H9 (cell line): Measurements from ENCODE around the gene AK8. TPM values are rescaled to one million over a fixed set of nuclear protein-coding genes. Genes with fewer than 3 reads are reported as not detected.

Experiments
- DNase-seq: peaks from one replicate; pipeline ENCODE4 v3.0.0-alpha.2; 2017
- H2AFZ ChIP-seq: one replicate; pipeline ENCODE4 v1.6.1; 2013; ENCODE audit warnings: mild to moderate bottlenecking, low read length, control low read depth, moderate library complexity
- H2AK5ac ChIP-seq: 2 replicates; pipeline ENCODE4 v1.6.1; 2013; ENCODE audit warnings: low read length, control low read depth, mixed read lengths; ENCODE audit not compliant: insufficient read length
- H2BK120ac ChIP-seq: one replicate; pipeline ENCODE4 v1.6.1; 2013; ENCODE audit warnings: low read depth, mild to moderate bottlenecking, low read length, control low read depth, inconsistent platforms; ENCODE audit not compliant: poor library complexity, severe bottlenecking
- H2BK12ac ChIP-seq: 2 replicates; pipeline ENCODE4 v1.6.1; 2013; ENCODE audit warnings: low read length, control low read depth, mixed read lengths, low read depth; ENCODE audit not compliant: insufficient read length
- H2BK15ac ChIP-seq: 2 replicates; pipeline ENCODE4 v1.6.1; 2013; ENCODE audit warnings: low read depth, low read length, control low read depth
- H2BK20ac ChIP-seq: one replicate; pipeline ENCODE4 v1.6.1; 2013; ENCODE audit warnings: low read depth, mild to moderate bottlenecking, low read length, control low read depth, inconsistent platforms; ENCODE audit not compliant: poor library complexity, severe bottlenecking
- H2BK5ac ChIP-seq: 2 replicates; pipeline ENCODE4 v1.6.1; 2013; ENCODE audit warnings: low read length, control low read depth, mixed read lengths; ENCODE audit not compliant: insufficient read length
- H3K14ac ChIP-seq: 2 replicates; pipeline ENCODE4 v1.6.1; 2013; ENCODE audit warnings: low read length, control low read depth; ENCODE audit not compliant: insufficient read depth
- H3K18ac ChIP-seq: 2 replicates; pipeline ENCODE4 v1.6.1; 2013; ENCODE audit warnings: low read depth, mild to moderate bottlenecking, mixed read lengths, low read length, control low read depth; ENCODE audit not compliant: insufficient read length
- H3K23ac ChIP-seq: 2 replicates; pipeline ENCODE4 v1.6.1; 2013; ENCODE audit warnings: low read length, control low read depth, mixed read lengths, low read depth; ENCODE audit not compliant: insufficient read length
- H3K23me2 ChIP-seq: 2 replicates; pipeline ENCODE4 v1.6.1; 2013; ENCODE audit warnings: low read depth, mild to moderate bottlenecking, mixed read lengths, low read length, control low read depth; ENCODE audit not compliant: insufficient read length, poor library complexity, severe bottlenecking
- H3K27ac ChIP-seq: 2 replicates; pipeline ENCODE4 v1.5.1; 2013; ENCODE audit warnings: low read length, control low read depth, mixed read lengths, low read depth; ENCODE audit not compliant: insufficient read length
- H3K27me3 ChIP-seq: 2 replicates; pipeline ENCODE4 v1.6.1; 2013; ENCODE audit warnings: low read length, control low read depth, inconsistent platforms; ENCODE audit not compliant: insufficient read depth
- H3K4ac ChIP-seq: 2 replicates; pipeline ENCODE4 v1.6.1; 2013; ENCODE audit warnings: low read depth, mild to moderate bottlenecking, control low read depth, inconsistent platforms, low read length, moderate library complexity
- H3K4me1 ChIP-seq: 2 replicates; pipeline ENCODE4 v1.6.1; 2013; ENCODE audit warnings: low read length, control low read depth, inconsistent platforms; ENCODE audit not compliant: insufficient read depth
- H3K4me2 ChIP-seq: 2 replicates; pipeline ENCODE4 v1.6.1; 2013; ENCODE audit warnings: low read length, control low read depth, mixed read lengths; ENCODE audit not compliant: insufficient read length, insufficient read depth
- H3K56ac ChIP-seq: 2 replicates; pipeline ENCODE4 v1.6.1; 2013; ENCODE audit warnings: low read depth, mild to moderate bottlenecking, mixed read lengths, low read length, control low read depth; ENCODE audit not compliant: insufficient read length
- H3K79me1 ChIP-seq: 2 replicates; pipeline ENCODE4 v1.6.1; 2013; ENCODE audit warnings: low read depth, mild to moderate bottlenecking, moderate library complexity, low read length, control low read depth, inconsistent platforms; ENCODE audit not compliant: insufficient read depth, poor library complexity, severe bottlenecking
- H3K79me2 ChIP-seq: 2 replicates; pipeline ENCODE4 v1.6.1; 2013; ENCODE audit warnings: low read length, control low read depth, inconsistent platforms; ENCODE audit not compliant: insufficient read depth
- H3K9ac ChIP-seq: 2 replicates; pipeline ENCODE4 v1.6.1; 2013; ENCODE audit warnings: low read length, control low read depth, mixed read lengths; ENCODE audit not compliant: insufficient read length; ENCODE audit errors: extremely low read depth
- H3K9me3 ChIP-seq: one replicate; pipeline ENCODE4 v1.6.1; 2013; ENCODE audit warnings: low read depth, low read length, inconsistent platforms; ENCODE audit not compliant: control insufficient read depth
- H3T11ph ChIP-seq: one replicate; pipeline ENCODE4 v1.6.1; 2013; ENCODE audit warnings: mild to moderate bottlenecking, low read length, control low read depth, inconsistent platforms
- H4K20me1 ChIP-seq: one replicate; pipeline ENCODE4 v1.6.1; 2013; ENCODE audit not compliant: control insufficient read depth, insufficient read length, insufficient read depth
- H4K5ac ChIP-seq: 2 replicates; pipeline ENCODE4 v1.6.1; 2013; ENCODE audit warnings: low read depth, mild to moderate bottlenecking, mixed read lengths, low read length, control low read depth; ENCODE audit not compliant: insufficient read length
- H4K8ac ChIP-seq: replicated peaks from 2 replicates; pipeline ENCODE4 v1.6.1; 2013; ENCODE audit warnings: low read length, control low read depth, mixed read lengths, low read depth; ENCODE audit not compliant: insufficient read length
- H4K91ac ChIP-seq: 2 replicates; pipeline ENCODE4 v1.6.1; 2013; ENCODE audit warnings: low read depth, mild to moderate bottlenecking, moderate library complexity, mixed read lengths, low read length, control low read depth; ENCODE audit not compliant: insufficient read length
- H3K27ac Mint-ChIP-seq, 3 experiments: 2 replicates in 2 of 3; 3 replicates in 1 of 3; pipeline ENCODE4 v1.8.0; 2020 to 2021; ENCODE audit warnings: mixed read lengths in 3 of 3, mild to moderate bottlenecking in 1 of 3, moderate library complexity in 1 of 3
- H3K27me3 Mint-ChIP-seq: 2 replicates; pipeline ENCODE4 v1.8.0; 2021; ENCODE audit warnings: low read depth, mild to moderate bottlenecking, moderate library complexity, mixed read lengths
- H3K36me3 Mint-ChIP-seq, 3 experiments: 2 replicates in 2 of 3; 3 replicates in 1 of 3; pipeline ENCODE4 v1.8.0; 2020 to 2021; ENCODE audit warnings: low read depth in 3 of 3, mixed read lengths in 3 of 3; ENCODE audit not compliant: insufficient read depth in 1 of 3
- H3K4me1 Mint-ChIP-seq, 2 experiments: 2 replicates each; pipeline ENCODE4 v1.8.0; 2020; ENCODE audit warnings: mixed read lengths in 2 of 2
- H3K4me3 Mint-ChIP-seq, 2 experiments: 2 replicates in 1 of 2; 3 replicates in 1 of 2; pipeline ENCODE4 v1.8.0; 2020 to 2021; ENCODE audit warnings: mild to moderate bottlenecking in 2 of 2, mixed read lengths in 2 of 2, moderate library complexity in 1 of 2
- H3K9me3 Mint-ChIP-seq, 2 experiments: 2 replicates in 1 of 2; 3 replicates in 1 of 2; pipeline ENCODE4 v1.8.0; 2020; ENCODE audit warnings: mild to moderate bottlenecking in 2 of 2, mixed read lengths in 2 of 2, moderate library complexity in 1 of 2
- CTCF ChIP-seq: fragments of 200-600 bp; sonication (generic); conservative IDR thresholded peaks from 3 replicates; pipeline ENCODE4 v1.8.0; 2021; ENCODE audit warnings: antibody characterized with exemption, mild to moderate bottlenecking
- WGBS: extraction: QIAGEN DNeasy Blood & Tissue Kit; methylation state at CpG from one replicate; pipeline ENCODE4 v1.1.7; 2013; ENCODE audit warnings: missing lambda C conversion rate, low lambda C conversion rate, mixed read lengths; ENCODE audit not compliant: insufficient read length; ENCODE audit errors: extremely low coverage; 5-methylcytosine and 5-hydroxymethylcytosine counted together
- total RNA-seq: library from RNA; stranded (reverse); gene quantifications from 2 replicates; pipeline ENCODE4 v1.2.1, GENCODE V29; 2021

AK8 gene
- total RNA-seq, 1 experiment from 2014 or later: 0.44 TPM

GRCh38 chr9:132723809-132724208 is 154.3 kb downstream of the AK8 start:
- Mint-ChIP-seq H3K36me3 (no peaks in the 10 kb centered on the region), H3K9me3 (no peaks in the 10 kb centered on the region), H3K27me3 (peaks cover 26% of the 10 kb centered on the region), H3K4me1 (peaks cover 0 to 7% of the 10 kb centered on the region in 2 experiments; a peak in 1 of 4 replicates), H3K27ac (no peak overlapping the region), H3K4me3 (no peak overlapping the region)
- Histone ChIP-seq H3K79me1 (no peaks in the 10 kb centered on the region), H2BK120ac (no peak overlapping the region), H3K27me3 (no peaks in the 10 kb centered on the region), H2BK15ac (no peak overlapping the region), H4K20me1 (no peaks in the 10 kb centered on the region), H4K8ac (no peak overlapping the region), H3K23ac (no peak overlapping the region), H2BK20ac (no peak overlapping the region), H3K9me3 (no peaks in the 10 kb centered on the region), H3K79me2 (no peaks in the 10 kb centered on the region), H3K18ac (no peak overlapping the region), H2BK12ac (no peak overlapping the region), H4K5ac (no peak overlapping the region), H3K9ac (no peak overlapping the region), H3K23me2 (peaks cover 3% of the 10 kb centered on the region), H2AFZ (no peak overlapping the region), H3K4me2 (no peak overlapping the region), H2BK5ac (no peak overlapping the region), H3K4me1 (no peaks in the 10 kb centered on the region), H3K27ac (no peak overlapping the region), H3K14ac (no peak overlapping the region; the same call in 1 of the 2 replicates), H3T11ph (no peak overlapping the region), H2AK5ac (no peak overlapping the region), H3K56ac (no peak overlapping the region), H4K91ac (no peak overlapping the region), H3K4ac (no peak overlapping the region)
- WGBS: no CpG with 5 or more reads among the region's 4 CpGs
- TF ChIP-seq CTCF: no peak
- DNase-seq: no peak
